Activated T-helper 1 cell treated with anti-CD3 and anti-CD28 coated beads, Interleukin-12 subunit alpha, Interleukin-12 subunit beta, Interleukin-2, Interleukin-4 antibody, amounts not matched to agents 30 ng/mL and 10 ng/mL and 1 ng/mL, durations not matched to agents 14 hours and 24 hours and 36 hours (primary cell): ENCODE results near the gene RHBDD2. TPM values are rescaled to one million over a fixed set of nuclear protein-coding genes. Genes with fewer than 3 reads are reported as not detected.
A peak's percentile ranks its signal among the peaks of the same experiment; 100 is the strongest.
"Not testable (repeated sequence)": the region's sequence is repeated elsewhere in the genome, so short reads cannot be mapped to it uniquely, and the experiment has no call there.

ENCODE experiments used
- DNase-seq: peaks from one replicate; pipeline ENCODE4 v3.0.0; 2021; ENCODE audit warnings: low spot score
- H3K27ac Mint-ChIP-seq: one replicate; pipeline ENCODE4 v1.8.0; 2021; ENCODE audit warnings: mild to moderate bottlenecking, mixed read lengths
- H3K27me3 Mint-ChIP-seq: one replicate; pipeline ENCODE4 v1.8.0; 2022; ENCODE audit warnings: mild to moderate bottlenecking, moderate library complexity, mixed read lengths; ENCODE audit not compliant: insufficient read depth
- H3K36me3 Mint-ChIP-seq: one replicate; pipeline ENCODE4 v1.8.0; 2021; ENCODE audit warnings: low read depth, mixed read lengths
- H3K4me1 Mint-ChIP-seq: one replicate; pipeline ENCODE4 v1.8.0; 2021; ENCODE audit warnings: low read depth, mixed read lengths
- H3K4me3 Mint-ChIP-seq: one replicate; pipeline ENCODE4 v1.8.0; 2021; ENCODE audit warnings: mild to moderate bottlenecking, moderate library complexity, mixed read lengths
- H3K9me3 Mint-ChIP-seq: one replicate; pipeline ENCODE4 v1.8.0; 2021; ENCODE audit warnings: mixed read lengths
- intact Hi-C: fragments of 100-400 bp; cut with micrococcal nuclease; formaldehyde crosslinking; loops from one replicate; pipeline ENCODE4 v1.15.1; 2024
- total RNA-seq: library from RNA; stranded (reverse); gene quantifications from 2 replicates; pipeline ENCODE4 v1.2.3, GENCODE V29; 2022

The RHBDD2 gene
- total RNA-seq, 1 donor from 2014 or later, result 59.9 TPM

DNA sequence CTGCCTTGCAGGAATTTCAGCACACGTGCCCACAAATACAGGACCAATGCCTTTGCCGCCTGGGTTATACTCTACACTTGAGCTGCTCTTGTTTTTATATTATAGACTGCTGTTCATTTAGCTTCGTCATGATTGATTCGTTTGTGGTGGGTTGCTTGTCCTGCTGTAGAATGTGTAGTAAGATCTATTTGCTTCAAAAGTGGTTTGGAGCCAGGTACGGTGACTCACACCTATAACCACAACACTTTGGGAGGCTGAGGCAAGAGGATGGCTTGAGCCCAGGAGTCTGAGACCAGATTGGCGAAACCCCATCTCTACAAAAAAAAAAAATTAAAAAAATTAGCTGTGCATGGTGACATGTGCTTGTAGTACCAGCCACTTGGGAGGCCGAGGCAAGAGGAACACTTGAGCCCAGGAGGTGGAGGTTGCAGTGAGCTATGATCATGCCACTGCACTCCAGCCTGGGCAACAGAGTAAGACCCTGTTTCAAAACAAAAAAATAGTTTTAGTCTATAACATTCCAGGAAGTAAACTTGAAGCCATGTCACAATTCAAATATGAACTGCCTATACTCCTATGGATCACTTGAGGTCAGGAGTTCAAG is 9.0 kb upstream of the RHBDD2 start:
- H3K27ac Mint-ChIP-seq, result peak overlapping the region; percentile 67

DNA sequence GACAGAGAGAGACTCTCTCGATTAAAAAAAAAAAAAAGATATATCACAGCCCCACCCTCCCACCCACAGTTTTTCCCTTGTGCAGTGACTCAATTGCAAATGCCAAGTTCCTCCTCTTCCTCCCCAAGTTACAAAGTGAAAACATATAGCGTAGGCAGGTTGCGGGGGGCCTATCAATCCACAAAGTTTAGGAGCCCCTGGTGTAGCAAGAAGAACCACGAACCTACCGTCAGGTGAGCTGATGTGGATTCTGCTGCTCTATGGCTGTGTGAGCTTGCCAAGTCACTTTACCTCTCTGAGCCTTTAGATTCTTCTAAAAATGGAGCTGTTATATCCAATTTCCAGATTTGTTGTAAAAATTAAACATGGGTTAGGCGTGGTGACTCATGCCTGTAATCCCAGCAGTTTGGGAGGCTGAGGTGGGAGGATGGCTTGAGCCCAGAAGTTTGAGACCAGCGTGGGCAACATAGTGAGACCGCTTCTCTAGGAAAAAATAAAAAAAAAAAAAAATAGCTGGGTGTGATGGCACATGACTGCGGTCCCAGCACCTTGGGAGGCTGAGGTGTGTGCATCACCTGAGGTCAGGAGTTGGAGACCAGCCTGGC is 8.2 kb upstream of the RHBDD2 start:
- H3K27ac Mint-ChIP-seq, result peak overlapping the region; percentile 75
- intact Hi-C loops, result loop anchor here (1.0 to 10.0 kb wide), 4 partner anchors 8 to 444 kb away; no protein-coding TSS in a partner anchor
- H3K4me3 Mint-ChIP-seq, result peak overlapping the region; percentile 76

More for the DNA sequence above, 9.0 kb upstream of the RHBDD2 start:
- Mint-ChIP-seq H3K4me3 (no peak overlapping the region), H3K4me1 (peaks cover 24% of the 10 kb centered on the region), H3K36me3 (no peaks in the 10 kb centered on the region), H3K27me3 (peaks cover 8% of the 10 kb centered on the region), H3K9me3 (no peaks in the 10 kb centered on the region)
- intact Hi-C loops, result loop anchor here (1.0 to 10.0 kb wide), 4 partner anchors 8 to 445 kb away; no protein-coding TSS in a partner anchor
- no peak for DNase-seq

DNA sequence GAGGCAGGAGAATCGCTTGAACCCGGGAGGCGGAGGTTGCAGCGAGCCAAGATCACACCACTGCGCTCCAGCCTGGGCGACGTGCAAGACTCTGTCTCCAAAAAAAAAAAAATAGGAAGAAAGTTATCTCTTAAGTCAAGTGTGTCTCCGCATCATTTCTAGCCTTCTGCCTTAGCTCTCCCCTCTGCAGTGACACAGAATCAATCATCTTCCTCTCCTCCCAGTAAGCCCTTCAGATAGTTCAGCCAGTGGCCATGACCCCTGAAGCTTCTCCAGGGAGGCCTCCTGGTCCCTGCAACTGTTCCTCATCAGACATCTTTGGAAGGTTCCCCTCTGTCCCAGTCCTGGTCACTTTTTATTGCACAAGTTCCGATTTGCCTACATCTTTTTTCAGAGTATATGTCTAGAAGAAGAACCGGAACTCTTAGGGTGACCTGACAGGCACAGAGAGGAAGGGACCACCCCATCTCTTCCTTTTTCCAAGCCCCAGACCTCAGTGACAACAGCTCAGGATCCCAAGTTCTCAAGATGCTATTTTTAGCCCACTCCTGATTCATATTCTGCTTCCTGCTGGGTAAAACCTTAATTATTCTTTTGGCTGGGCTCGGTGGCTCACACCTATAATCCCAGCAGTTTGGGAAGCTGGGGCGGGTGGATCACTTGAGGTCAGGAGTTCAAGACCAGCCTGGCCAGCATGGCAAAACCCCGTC is 6.6 kb upstream of the RHBDD2 start:
- no peak overlapping the region for H3K4me3 Mint-ChIP-seq
- H3K9me3 Mint-ChIP-seq, result no peaks in the 10 kb centered on the region
- H3K4me1 Mint-ChIP-seq, result peaks cover 26% of the 10 kb centered on the region
- H3K27ac Mint-ChIP-seq, result no peak overlapping the region
- no peak for DNase-seq
- intact Hi-C loops, result loop anchor here (10.0 kb wide), 2 partner anchors 263 to 443 kb away; no protein-coding TSS in a partner anchor
- no peaks in the 10 kb centered on the region for H3K27me3 Mint-ChIP-seq
- H3K36me3 Mint-ChIP-seq, result no peaks in the 10 kb centered on the region

More for the DNA sequence above, 8.2 kb upstream of the RHBDD2 start:
- H3K9me3 Mint-ChIP-seq, result no peaks in the 10 kb centered on the region
- H3K4me1 Mint-ChIP-seq, result peaks cover 24% of the 10 kb centered on the region
- no peaks in the 10 kb centered on the region for H3K27me3 Mint-ChIP-seq
- DNase-seq, result no peak
- H3K36me3 Mint-ChIP-seq, result no peaks in the 10 kb centered on the region

DNA sequence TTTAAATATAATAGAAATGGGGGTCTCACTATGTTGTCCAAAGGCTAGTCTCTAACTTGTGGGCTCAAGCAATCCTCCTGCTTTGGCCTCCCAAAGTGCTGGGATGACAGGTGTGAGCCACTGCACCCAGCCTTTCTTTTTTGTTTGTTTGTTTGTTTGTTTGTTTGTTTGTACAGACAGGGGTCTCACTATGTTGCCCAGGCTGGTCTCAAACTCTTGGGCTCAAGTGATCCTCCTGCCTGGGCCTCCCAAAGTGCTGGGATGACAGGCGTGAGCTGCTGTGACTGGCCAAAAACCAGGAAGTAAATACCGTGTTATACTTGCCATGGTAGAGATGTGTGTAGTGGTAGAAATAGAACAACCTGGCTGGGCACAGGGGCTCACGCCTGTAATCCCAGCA is 4.7 kb upstream of the RHBDD2 start:
- not testable (repeated sequence) for H3K4me3 Mint-ChIP-seq, H3K27me3 Mint-ChIP-seq
- intact Hi-C loops, result loop anchor here (10.0 kb wide), 2 partner anchors 261 to 441 kb away; no protein-coding TSS in a partner anchor

DNA sequence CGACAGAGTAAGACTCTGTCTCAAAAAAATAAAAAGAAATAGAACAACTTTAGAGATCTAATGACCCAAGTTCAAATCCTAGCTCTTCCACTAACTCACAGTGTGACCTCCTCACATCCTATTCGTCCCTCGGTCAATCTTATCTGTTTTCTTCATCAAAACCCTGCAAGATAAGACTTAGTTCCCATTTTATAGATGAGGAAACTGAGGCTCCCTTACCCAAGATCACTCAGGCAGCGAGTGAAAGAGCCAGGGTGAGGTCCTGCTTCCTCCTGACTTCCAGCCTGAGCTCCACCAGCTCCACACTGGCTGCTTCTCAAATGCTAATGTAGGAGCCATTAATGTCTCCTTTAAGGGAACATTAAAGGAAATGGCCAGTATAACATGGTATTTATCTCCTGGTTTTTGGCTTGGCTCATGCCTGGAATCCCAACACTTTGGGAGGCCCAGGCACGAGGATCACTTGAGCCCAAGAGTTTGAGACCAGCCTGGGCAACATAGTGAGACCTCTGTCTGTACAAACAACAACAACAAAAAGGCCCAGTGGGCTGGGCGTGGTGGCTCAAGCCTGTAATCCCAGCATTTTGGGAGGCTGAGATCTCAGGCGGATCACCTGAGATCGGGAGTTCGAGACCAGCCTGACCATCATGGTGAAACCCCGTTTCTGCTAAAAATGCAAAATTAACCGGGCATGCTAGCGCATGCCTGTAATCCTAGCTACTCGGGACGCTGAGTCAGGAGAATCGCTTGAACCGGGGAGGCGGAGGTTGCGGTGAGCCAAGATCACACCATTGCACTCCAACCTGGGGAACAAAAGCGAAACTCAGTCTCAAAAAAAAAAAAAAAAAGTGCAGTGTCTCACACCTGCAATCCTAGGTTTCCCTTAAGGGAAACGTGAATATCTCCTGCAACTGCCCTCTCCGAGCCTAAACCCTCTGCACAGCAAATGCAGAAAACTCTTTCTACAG is 3.4 kb upstream of the RHBDD2 start:
- no peak for DNase-seq
- Mint-ChIP-seq H3K4me3 (no peak overlapping the region), H3K4me1 (peaks cover 35% of the 10 kb centered on the region), H3K27ac (no peak overlapping the region), H3K27me3 (no peaks in the 10 kb centered on the region), H3K36me3 (peaks cover 11% of the 10 kb centered on the region), H3K9me3 (no peaks in the 10 kb centered on the region)
- intact Hi-C loops, result loop anchor here (10.0 kb wide), 2 partner anchors 259 to 439 kb away; no protein-coding TSS in a partner anchor

More for the DNA sequence above, 4.7 kb upstream of the RHBDD2 start:
- H3K9me3 Mint-ChIP-seq, DNase-seq, H3K36me3 Mint-ChIP-seq, H3K27ac Mint-ChIP-seq: not testable (repeated sequence)
- peaks cover 34% of the 10 kb centered on the region for H3K4me1 Mint-ChIP-seq

DNA sequence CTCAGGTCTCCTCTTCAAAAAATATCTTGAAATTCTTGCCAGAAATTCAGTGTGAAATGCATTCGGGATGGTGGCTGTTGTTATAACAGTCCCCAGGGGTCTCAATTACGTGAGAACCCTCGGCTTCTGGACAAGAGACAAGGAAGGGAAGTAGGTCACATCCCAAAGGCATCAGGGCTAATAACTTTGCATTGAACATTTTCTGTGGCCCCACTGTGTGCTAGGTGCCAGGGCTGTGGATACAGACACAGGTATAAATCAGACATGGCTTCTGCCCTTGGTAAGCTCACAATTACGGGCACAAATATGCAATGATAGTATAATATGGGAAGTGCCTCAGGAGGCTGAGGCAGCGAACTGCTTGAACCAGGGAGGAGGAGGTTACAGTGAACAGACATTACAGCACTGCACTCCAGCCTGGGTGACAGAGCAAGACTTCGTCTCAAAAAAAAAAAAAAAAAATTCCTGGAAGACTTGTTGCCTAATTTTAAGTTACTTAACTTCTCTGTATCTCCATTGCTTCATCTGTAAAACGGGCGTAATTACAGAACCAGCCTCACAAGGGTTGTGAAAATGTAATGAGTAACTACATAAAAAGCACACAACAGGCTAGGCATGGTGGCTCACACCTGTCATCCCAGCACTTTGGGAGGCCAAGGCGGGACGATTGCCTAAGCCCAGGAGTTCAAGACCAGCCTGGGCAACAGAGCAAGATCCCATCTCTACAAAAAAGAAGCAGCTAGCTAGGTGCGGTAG is 2.5 kb upstream of the RHBDD2 start:
- Mint-ChIP-seq H3K9me3 (no peaks in the 10 kb centered on the region), H3K4me3 (no peak overlapping the region), H3K36me3 (peaks cover 15% of the 10 kb centered on the region), H3K27ac (no peak overlapping the region), H3K4me1 (peaks cover 40% of the 10 kb centered on the region), H3K27me3 (no peaks in the 10 kb centered on the region)
- intact Hi-C loops, result loop anchor here (10.0 kb wide), 2 partner anchors 258 to 438 kb away; no protein-coding TSS in a partner anchor
- no peak for DNase-seq

DNA sequence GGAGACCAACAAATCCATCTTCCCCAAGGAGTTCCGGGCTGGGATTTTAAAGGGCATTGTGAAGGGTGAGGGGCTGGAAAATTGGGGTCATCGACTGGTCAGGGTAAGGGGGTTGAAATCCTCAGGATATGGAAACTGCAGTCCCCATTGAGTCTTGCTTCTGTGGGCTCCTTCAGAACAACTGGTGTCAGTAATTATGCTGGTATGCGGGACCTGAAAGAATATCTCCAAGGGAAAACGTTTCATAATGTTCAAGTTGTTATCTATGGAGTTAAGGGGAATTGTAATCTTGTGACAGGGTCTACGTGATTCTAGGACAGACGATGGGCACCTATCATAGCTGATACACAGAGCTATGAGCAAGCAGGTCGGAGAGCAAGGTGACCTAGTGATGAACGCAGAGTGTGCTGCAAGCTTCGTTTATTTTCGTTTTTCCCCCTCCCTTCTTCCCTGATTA is 494 bp upstream of the RHBDD2 start:
- Mint-ChIP-seq H3K9me3 (no peaks in the 10 kb centered on the region), H3K36me3 (peaks cover 30% of the 10 kb centered on the region), H3K27ac (peak overlapping the region; percentile 85), H3K27me3 (no peaks in the 10 kb centered on the region), H3K4me1 (peaks cover 45% of the 10 kb centered on the region), H3K4me3 (peak overlapping the region; percentile 95)
- DNase-seq, result no peak
- intact Hi-C loops, result loop anchor here (1.0 to 10.0 kb wide), 11 partner anchors 8 to 436 kb away; partner anchors contain the start of genes POR, STYXL1 and TMEM120A

DNA sequence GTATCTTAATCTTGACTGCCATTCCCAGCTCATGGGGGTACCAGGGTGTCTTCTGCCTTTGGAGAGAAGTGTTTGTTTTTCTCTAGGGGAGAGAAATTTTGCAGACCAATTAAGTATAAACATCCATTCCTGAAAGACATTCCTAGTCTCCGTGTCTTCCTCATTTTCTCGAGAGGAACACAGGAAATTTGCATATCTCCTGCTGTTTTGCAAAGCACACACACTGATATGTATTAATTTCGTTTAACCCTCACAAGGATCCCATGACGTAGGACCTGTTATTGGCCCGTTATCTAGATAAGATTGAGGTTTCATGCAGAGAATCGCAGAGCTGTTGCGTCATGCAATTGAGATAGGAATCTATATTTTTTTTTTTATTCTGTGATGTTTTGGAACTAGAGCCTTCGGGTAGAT is 944 bp downstream of the RHBDD2 start:
- H3K36me3 Mint-ChIP-seq, result peaks cover 38% of the 10 kb centered on the region
- no peaks in the 10 kb centered on the region for H3K9me3 Mint-ChIP-seq
- peak overlapping the region; percentile 96 for H3K27ac Mint-ChIP-seq
- intact Hi-C loops, result loop anchor here (1.0 to 10.0 kb wide), 5 partner anchors 130 to 435 kb away; no protein-coding TSS in a partner anchor
- H3K27me3 Mint-ChIP-seq, result no peaks in the 10 kb centered on the region
- peak; percentile 20 for DNase-seq
- peak overlapping the region; percentile 95 for H3K4me3 Mint-ChIP-seq
- H3K4me1 Mint-ChIP-seq, result peaks cover 45% of the 10 kb centered on the region

DNA sequence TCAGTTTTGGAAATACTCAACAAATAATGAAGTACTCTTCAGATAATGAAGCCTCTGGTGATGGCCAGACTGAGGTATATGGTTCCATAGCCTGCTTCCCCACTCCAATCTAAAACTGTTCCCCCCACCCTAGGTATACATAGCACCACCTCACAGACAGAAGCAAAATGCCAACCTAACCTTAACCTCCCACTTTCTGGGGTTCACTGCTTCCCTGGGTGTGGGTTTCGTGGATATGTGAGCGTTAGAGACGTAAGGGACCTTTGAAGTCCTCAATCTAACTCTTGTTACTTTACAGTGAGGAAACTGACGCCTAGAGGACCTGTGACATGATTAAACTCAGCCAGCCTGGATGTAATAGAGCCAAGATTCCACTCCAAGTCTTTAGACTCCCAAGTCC is 1.4 kb downstream of the RHBDD2 start:
- Mint-ChIP-seq H3K27me3 (no peaks in the 10 kb centered on the region), H3K27ac (peak overlapping the region; percentile 96), H3K4me3 (peak overlapping the region; percentile 95), H3K4me1 (peaks cover 45% of the 10 kb centered on the region), H3K9me3 (no peaks in the 10 kb centered on the region), H3K36me3 (peaks cover 38% of the 10 kb centered on the region)
- DNase-seq, result no peak
- intact Hi-C loops, result no loop called here

DNA sequence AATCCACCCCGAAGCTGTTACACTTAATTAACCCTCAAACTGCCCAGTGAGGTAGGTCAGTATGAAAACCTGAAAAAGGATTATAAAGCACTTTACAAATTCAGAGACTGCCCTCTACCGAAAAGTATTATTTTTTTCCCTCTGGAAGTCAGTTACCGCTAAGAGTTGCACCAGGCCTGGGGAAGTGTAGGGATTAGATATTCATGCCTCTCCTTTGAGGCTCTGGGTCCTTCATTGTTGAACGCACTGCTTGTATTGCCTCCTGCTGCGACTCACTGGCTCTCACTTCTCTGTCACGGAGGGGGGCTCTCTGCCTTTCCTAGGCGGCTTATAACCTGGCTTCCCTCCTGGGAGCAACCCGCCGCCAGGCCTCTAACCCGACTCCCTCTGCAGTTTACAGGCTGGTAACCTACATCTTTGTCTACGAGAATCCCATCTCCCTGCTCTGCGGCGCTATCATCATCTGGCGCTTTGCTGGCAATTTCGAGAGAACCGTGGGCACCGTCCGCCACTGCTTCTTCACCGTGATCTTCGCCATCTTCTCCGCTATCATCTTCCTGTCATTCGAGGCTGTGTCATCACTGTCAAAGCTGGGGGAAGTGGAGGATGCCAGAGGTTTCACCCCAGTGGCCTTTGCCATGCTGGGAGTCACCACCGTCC is 2.7 kb downstream of the RHBDD2 start:
- DNase-seq, result no peak
- Mint-ChIP-seq H3K4me1 (peaks cover 39% of the 10 kb centered on the region), H3K9me3 (no peaks in the 10 kb centered on the region), H3K36me3 (peaks cover 43% of the 10 kb centered on the region), H3K4me3 (peak overlapping the region; percentile 68), H3K27me3 (no peaks in the 10 kb centered on the region), H3K27ac (no peak overlapping the region)
- intact Hi-C loops, result no loop called here

DNA sequence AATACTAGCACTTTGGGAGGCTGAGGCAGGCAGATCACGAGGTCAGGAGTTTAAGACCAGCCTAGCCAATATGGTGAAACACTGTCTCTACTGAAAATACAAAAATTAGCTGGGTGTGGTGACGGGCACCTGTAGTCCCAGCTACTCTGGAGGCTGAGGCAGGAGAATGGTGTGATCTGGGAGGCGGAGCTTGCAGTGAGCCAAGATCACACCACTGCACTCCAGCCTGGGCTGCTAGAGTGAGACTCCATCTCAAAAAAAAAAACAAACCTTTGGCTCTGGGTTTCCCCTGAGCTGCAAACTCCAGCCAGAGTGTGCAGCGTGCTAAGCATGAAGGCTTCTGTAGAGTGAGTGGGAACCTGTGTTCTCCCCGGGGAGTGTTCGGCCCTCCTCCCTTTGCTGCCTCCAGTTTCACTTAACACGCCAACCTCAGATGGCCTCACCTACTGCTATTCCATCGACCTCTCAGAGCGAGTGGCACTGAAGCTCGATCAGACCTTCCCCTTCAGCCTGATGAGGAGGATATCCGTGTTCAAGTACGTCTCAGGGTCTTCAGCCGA is 4.5 kb downstream of the RHBDD2 start:
- H3K4me1 Mint-ChIP-seq, result peaks cover 28% of the 10 kb centered on the region
- H3K4me3 Mint-ChIP-seq, DNase-seq, H3K27me3 Mint-ChIP-seq, H3K9me3 Mint-ChIP-seq, intact Hi-C loops, H3K27ac Mint-ChIP-seq: not testable (repeated sequence)
- peaks cover 51% of the 10 kb centered on the region for H3K36me3 Mint-ChIP-seq
